ENCODE data around the gene GALNT12.

DNA sequence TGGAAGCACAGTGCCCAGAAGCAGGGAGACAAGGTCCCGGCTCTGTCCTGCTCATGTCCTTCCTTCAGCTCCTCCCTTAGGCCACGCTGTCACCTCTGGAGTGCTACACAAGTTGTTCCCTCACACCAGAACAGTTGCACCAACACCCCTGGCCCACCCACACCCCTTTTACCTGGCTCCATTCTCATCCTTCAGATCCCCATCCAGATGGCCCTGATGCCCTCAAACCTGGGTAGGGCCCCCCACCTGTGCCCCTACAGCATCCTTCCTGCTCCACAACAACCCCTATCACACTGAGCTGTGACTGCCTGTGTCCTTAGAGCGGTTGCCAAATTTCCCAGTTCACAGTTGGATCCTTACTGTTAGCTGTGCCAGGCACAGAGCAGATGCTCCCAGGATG is 40.3 kb upstream of the GALNT12 start:
- TF ChIP-seq EZH2 (IDR thresholded peaks at IDR 0.05; ENCODE audit: insufficient read depth, low read length) (no peak), CTCF (IDR thresholded peaks at IDR 0.05; ENCODE audit: insufficient read depth, low read depth, low read length) (no peak)
